Prostate gland (tissue), 2 donors: ENCODE measurements around the gene ECEL1.

Source experiments
- POLR2A ChIP-seq: fragments of 450-650 bp; IDR thresholded peaks from one replicate; pipeline ENCODE4 v1.6.1; 2016; ENCODE audit warnings: antibody characterized with exemption, mild to moderate bottlenecking
- TF ChIP-seq, protein P1 (sequence below), 4 experiments: fragments of 200-600 bp in 2 of 4; fragments of 450-650 bp in 2 of 4; sonication (generic) in 2 of 4; IDR thresholded peaks; 1 replicate in 3 of 4; 2 replicates in 1 of 4; pipeline ENCODE4 v1.5.1; 2016 to 2019; ENCODE audit warnings: antibody characterized with exemption in 4 of 4, mild to moderate bottlenecking in 2 of 4, moderate library complexity in 2 of 4

DNA sequence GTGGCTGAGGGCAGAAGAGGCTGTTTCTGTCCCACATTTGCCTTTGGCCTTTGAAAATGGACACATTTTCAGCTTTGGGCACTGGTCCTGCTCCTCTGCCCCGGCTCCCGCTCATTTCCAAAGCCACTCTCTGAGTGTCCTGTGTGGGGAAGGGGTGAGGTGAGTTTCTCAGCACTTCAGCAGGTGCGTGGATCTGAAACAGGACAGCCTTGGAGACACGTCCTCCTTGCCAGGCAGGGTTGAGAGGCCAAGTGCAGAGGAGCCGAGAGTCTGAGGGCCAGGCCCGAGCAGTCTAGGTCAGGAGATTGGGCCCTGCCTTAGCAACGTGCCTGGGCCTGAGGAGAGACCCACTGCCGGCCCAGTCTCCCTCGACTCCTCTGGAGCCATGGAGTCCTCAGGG lies 53.5 kb downstream of the ECEL1 start:
- TF ChIP-seq POLR2A: no peak
- TF ChIP-seq, protein P1, sequence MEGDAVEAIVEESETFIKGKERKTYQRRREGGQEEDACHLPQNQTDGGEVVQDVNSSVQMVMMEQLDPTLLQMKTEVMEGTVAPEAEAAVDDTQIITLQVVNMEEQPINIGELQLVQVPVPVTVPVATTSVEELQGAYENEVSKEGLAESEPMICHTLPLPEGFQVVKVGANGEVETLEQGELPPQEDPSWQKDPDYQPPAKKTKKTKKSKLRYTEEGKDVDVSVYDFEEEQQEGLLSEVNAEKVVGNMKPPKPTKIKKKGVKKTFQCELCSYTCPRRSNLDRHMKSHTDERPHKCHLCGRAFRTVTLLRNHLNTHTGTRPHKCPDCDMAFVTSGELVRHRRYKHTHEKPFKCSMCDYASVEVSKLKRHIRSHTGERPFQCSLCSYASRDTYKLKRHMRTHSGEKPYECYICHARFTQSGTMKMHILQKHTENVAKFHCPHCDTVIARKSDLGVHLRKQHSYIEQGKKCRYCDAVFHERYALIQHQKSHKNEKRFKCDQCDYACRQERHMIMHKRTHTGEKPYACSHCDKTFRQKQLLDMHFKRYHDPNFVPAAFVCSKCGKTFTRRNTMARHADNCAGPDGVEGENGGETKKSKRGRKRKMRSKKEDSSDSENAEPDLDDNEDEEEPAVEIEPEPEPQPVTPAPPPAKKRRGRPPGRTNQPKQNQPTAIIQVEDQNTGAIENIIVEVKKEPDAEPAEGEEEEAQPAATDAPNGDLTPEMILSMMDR (IDR thresholded peaks at IDR 0.05): no peak
